NCI-H524 (cell line): Measurements from ENCODE around the gene VPS45.
"Not testable (repeated sequence)": the region's sequence is repeated elsewhere in the genome, so short reads cannot be mapped to it uniquely, and the experiment has no call there.

Source experiments
- DNase-seq, 2 experiments: peaks; one replicate each; lab custom pipeline; 2025; lab: John Stamatoyannopoulos, UW

Gene VPS45

DNA sequence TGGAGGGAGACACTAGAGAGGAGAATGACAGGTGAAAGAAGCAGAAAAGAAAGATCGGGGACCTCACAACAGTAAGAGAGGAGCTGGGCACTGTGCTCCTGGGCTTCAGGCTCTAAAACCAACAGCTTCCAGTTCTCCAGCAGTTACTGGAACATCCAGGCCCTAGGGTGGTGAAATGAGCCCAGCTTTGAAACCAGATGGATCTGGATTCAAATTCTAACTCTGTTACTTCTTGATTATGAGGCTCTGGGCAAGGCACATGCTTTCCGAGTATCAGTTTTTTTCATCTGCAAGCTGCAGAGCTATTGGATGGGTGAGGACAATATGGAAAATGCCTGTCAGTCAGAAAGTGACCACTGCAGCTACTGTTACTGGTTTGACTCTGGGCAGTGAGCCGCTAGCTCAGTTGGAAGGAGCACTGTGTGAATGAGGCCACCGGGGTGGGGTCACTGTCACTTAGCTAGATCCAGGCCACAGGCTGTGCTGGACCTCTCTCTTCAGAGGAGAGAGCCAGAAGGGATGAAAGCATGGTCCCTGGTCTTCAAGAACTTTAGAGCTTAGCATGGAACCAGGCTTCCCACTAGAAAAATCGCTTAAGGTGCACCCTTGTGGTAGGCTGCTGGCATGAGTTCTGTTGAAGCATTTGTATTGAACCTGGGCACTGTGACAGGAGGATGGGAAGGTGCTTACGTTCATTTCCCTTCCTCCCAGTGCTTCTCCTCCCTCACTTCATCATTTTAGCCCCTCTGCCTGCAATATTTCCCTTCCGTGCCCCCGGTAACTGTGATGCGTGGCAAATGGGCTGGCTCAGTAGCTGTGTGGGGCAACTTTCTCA, 94.4 kb downstream of the VPS45 start:
- DNase-seq, result no peak

GRCh38 chr1:150162582-150162861, 94.9 kb downstream of the VPS45 start:
- DNase-seq, result no peak

DNA sequence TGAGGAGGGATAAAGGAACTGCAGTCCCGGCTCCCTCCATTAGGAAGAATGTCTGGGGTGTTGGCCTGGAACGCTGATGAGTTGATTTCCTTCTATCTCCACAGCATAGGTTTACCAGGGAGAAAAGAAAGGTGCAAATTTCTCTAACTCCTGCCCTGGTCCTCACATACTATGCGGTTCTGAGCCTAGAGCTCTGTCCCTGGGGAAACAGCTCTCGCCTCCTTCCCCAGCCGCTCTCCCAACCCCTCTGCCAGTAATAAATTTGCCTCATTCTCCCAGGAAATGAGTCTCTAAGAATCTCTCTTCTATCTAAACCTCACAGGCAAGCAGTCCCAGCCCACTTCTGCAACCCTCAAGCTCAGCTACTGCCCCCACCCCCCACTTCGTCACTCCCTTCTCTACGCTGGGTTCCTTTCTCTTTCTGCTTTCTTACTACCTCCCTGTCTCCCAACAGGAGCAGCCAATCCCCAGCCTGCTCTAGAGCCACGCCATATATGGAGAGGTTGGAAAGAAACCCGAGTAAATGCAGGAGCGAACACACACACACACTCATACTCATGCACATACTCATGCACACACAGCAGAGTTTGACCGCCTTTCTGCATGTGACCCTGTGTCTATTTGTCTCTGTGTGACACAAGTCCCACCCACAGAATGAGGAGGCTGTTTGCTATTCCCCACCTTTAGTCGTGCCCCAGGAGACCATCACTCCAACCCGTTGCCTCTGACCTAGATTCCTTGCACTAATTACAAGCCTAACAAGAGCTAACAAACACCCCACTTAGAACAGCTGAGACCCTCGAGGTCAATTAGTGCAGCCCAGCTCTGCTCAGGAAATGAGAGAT, 95.5 kb downstream of the VPS45 start:
- peak in 1 of 2 experiments; percentile 17 for DNase-seq

DNA sequence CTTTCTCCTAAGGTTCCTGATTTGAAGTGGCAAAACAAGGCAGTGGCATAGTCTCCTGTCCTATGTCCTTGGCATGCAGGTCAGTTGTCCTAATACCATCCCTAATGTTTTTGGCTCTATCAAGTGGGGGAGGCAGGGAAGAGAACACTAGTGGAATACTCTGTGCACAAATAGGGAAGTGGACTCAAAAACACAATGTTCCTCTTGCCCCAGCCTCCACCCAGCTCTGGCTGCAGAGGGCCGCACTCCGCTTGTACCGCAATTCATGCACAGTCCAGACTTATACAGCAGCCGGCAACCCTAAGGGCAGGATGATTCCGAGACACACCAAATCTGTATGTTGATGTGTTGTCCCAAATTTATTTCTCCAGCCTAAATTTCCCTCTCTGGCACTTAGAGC, 96.6 kb downstream of the VPS45 start:
- no peak for DNase-seq

- DNase-seq, result no peak
Measured at GRCh38 chr1:150164779-150165178, 97.2 kb downstream of the VPS45 start.

- DNase-seq, result peak; percentile 22 to 56
Measured at GRCh38 chr1:150165622-150166612, 98.3 kb downstream of the VPS45 start.

- peak; percentile 8 to 45 for DNase-seq
Measured at GRCh38 chr1:150168960-150169601, 101.5 kb downstream of the VPS45 start.

DNA sequence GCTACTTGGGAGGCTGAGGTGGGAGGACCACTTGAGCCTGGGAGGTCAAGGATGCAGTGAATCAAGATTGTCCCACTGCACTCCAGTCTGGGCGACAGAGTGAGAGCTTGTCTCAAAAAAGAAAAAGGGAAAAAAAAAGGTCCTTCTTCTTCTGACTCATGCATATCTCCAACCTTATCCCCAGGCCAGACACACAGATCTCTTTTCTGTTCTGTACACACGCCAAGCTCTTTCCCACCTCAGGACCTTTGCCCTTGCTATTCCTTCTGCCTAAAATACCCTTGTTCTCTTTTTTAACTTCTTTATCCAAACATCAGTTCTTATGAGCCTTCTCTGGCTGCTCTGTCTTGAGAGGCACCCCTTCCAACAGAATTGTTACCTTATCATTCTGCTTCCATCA, 104.2 kb downstream of the VPS45 start:
- DNase-seq, result no peak

DNA sequence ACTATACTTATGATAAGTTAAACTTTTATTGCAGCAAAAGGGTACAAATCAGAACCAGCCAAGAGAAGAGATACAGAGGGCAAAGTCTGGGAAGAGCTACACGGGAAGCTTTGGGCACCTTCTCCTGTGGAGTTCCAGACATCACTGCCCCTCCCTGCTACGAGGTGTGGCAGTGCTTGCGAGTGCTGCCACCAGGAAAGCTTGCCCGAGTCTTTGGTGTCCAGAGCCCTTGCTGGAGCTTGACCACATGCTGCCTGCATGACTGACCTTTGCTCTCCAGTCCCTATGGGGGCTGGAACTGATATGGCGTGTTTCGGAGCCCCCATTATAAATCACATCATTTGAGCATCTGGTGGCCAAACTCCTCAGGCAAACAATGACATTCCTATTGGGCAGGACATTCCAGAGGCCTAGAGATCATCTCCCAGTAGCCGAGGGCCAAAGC, 105.6 kb downstream of the VPS45 start:
- no peak for DNase-seq

DNA sequence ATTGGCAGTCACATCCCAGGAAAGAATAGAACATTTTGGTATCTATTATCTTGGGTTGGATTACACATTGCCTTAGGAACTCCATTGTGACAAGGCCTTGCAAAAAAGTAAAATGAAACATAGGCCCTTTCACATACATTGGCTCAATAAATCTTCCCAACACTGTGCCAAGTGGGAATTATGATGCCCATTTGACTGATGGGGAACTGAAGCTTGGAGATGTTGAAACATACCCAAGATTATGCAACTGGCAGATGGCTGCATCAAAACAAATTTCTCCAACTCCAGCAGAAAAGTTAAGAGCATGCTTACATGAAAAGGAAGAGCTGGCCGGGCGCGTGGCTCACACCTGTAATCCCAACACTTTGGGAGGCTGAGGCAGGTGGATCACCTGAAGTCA, 109.0 kb downstream of the VPS45 start:
- no peak for DNase-seq

GRCh38 chr1:150178548-150178947, 111.0 kb downstream of the VPS45 start:
- DNase-seq, result no peak

- no peak for DNase-seq
Measured at GRCh38 chr1:150179867-150180266, 112.3 kb downstream of the VPS45 start.

DNA sequence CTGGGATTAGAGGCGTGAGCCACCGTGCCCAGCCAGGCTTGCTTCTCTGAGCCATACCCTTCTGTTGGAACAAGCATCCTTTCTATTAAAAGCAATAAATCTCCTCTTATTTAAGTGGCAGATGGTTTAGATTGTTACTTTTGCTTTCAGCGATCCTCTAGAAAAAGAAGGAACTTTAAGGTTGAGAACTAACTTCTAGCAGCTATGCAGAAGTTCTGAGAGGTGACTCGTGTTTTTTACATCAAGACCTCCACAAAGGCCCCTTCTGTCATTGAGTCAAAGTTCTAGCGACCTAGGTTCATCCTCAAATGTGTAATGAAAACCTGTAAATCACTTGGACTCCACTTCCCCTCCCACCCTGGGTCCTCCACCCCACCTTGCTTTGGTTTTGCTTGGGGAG, 112.9 kb downstream of the VPS45 start:
- no peak for DNase-seq

DNA sequence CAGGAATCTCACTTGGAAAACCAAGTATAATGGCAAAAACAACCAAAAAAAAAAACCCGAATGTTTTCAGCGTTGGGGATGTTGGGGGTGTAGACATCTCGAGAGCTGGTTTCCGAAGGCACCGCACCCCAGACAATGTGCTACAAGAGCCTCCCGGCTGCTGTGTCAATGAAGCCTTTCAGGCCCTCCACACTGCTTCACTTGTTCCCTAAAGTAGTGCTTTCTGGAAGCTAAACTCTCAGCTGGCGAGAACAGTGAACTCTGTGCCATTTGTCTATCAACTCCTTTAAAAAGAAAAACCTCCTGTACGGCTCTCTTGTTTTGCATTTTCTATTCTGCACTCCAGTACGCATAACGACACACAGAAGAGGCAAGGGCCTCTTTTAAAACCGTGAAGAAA, 114.7 kb downstream of the VPS45 start:
- no peak for DNase-seq

- DNase-seq, result no peak
Measured at GRCh38 chr1:150183061-150183460, 115.5 kb downstream of the VPS45 start.

- DNase-seq, result no peak
Measured at GRCh38 chr1:150185481-150185880, 117.9 kb downstream of the VPS45 start.

DNA sequence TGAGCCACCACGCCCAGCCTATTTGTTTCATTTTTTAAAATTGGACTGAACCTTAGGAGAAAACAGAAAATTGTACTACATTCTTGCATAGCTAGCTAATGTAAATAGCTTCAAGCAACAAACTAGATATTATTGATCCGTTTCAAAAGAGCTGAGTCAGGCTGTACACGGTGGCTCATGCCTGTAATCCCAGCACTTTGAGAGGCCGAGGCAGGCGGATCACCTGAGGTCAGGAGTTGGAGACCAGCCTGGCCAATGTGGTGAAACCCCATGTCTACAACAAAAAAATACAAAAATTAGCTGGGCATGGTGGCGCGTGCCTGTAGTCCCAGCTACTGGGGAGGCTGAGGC, 118.8 kb downstream of the VPS45 start:
- DNase-seq, result not testable (repeated sequence)

DNA sequence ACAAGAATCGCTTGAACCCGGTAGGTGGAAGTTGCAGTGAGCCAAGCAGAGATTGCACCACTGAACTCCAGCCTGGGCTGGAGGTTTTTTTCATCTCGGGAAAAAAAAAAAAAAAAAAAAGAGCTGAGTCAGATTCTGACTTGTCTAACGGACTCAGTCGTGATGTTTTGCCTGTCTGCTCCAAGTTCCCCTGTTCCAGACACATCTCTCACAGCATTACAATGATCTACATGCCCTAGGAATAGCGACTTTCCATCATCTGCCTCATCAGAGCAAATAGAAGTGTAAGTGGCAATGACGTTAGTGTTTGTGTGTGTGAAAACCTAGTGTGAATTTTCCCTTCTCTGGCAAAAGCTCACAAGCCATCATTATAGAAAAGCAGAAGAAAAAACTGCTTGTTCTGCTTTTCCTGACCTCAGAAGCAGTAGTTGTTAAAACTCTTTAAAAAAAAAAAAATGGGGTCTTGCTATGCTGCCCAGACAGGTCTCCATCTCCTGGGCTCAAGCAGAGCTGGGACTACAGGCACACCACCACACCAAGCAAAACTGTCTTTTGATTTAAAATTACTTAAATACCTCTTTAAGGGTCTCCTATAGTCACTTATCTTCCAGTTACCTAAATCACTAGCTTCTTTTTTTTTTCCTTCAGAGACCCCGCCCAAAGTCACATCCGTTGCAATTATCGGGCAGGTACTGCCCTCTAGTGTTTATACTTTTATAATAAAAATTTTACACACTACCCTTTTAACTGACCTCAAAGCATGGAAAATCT, 119.4 kb downstream of the VPS45 start:
- DNase-seq, result peak in 1 of 2 experiments; percentile 57

GRCh38 chr1:150187560-150187931, 120.0 kb downstream of the VPS45 start:
- DNase-seq, result no peak

GRCh38 chr1:150192012-150192411, 124.4 kb downstream of the VPS45 start:
- DNase-seq, result no peak
